NCI-H1092 treated with DMSO at 0.1 percent for 48 hours (cell line): Measurements from ENCODE around the gene CERKL.
"Not testable (repeated sequence)": the region's sequence is repeated elsewhere in the genome, so short reads cannot be mapped to it uniquely, and the experiment has no call there.

Experiments used
- DNase-seq: peaks from one replicate; lab custom pipeline; 2025; lab: John Stamatoyannopoulos, UW

CERKL gene, protein sequence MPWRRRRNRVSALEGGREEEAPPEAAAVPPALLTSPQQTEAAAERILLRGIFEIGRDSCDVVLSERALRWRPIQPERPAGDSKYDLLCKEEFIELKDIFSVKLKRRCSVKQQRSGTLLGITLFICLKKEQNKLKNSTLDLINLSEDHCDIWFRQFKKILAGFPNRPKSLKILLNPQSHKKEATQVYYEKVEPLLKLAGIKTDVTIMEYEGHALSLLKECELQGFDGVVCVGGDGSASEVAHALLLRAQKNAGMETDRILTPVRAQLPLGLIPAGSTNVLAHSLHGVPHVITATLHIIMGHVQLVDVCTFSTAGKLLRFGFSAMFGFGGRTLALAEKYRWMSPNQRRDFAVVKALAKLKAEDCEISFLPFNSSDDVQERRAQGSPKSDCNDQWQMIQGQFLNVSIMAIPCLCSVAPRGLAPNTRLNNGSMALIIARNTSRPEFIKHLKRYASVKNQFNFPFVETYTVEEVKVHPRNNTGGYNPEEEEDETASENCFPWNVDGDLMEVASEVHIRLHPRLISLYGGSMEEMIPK

DNA sequence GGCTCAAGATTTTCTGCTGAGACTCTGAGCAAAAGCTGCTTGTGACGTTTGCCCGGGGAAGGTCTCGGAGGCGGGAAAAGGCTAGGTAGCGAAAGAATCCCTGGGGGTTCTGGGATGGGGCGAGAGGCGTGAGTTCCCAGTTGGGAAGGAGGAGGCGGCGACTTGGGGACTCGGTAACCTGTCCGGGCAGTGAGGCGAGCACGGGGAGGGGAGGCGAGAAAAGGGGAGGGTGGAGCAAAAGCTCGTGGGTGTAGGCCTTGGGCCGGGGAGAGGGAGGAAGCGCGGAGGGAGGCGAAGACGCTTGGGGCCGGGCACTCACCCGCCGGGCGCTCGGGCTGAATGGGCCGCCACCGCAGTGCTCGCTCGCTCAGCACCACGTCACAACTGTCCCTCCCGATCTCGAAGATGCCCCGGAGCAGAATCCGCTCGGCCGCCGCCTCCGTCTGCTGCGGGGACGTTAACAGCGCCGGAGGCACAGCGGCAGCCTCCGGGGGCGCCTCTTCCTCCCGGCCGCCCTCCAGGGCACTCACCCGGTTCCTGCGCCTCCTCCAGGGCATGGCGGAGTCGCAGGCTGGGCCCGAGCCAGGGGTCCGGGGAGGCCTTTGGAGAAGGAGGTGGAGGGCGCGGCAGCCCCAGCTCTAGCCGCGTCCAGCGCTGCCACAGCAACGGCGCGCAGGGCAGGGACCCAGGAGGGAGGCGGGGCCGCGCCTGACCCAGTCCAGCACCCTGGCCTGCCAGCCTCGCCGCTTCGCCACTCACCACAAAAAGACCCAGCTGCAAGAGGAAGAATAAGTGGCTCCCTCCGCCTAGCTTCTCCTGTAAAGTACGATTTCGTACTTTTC lies at the start of gene CERKL:
Gene CERKL (minus strand): TSS at position 656 of the 842 bp plus-strand sequence. CDS start 99 bp downstream, at position 557.
- DNase-seq = no peak

DNA sequence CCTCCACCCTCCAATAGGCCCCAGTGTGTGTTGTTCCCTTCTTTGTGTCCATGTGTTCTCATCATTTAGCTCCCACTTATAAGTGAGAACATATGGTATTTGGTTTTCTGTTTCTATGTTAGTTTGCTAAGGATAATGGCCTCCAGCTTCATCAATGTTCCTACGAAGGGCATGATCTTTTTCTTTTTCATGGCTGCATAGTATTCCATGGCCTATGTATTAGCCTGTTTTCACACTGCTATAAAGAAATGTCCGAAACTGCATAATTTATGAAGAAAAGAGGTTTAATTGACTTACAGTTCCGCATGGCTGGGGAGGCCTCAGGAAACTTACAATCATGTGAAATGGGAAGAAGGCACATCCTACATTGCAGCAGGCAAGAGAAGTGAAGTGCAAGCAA lies 45.6 kb upstream of the CERKL start:
- not testable (repeated sequence) for DNase-seq

DNA sequence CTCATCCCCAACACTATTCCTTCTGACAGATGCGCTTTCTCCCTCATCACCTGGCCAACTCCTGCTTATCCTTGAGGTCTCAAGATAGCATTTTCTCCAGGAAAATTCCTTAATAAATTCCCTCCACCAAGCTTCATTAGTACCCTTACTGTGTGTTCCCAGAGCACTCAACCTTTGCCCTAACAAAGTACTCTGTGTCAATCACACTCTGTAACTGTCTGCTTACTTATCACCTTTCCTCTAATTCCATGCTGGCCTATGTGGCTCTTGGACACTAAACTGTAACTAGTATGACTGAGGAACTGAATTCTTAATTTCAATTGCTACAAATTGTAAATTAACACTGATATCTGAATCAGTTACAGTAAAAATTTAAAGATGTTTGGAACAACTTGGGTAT lies 41.3 kb upstream of the CERKL start:
- no peak for DNase-seq

DNA sequence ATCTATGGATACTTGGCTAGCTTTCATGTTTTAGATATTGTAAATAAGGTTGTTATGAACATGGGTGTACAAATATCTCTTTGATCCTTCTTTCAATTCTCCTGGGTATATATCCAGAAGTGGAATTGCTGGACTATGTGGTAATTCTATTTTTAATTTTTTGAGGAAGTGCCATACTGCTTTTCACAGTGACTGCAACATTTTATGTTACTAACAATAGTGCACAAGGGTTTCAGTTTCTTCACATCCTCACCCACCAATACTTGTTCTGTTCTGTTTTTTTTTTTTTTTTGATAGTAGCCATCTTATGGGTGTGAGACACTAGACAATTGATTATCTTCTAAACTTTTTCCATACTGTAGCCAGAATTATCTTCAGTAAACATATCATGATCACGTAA lies 40.7 kb upstream of the CERKL start:
- DNase-seq = no peak

DNA sequence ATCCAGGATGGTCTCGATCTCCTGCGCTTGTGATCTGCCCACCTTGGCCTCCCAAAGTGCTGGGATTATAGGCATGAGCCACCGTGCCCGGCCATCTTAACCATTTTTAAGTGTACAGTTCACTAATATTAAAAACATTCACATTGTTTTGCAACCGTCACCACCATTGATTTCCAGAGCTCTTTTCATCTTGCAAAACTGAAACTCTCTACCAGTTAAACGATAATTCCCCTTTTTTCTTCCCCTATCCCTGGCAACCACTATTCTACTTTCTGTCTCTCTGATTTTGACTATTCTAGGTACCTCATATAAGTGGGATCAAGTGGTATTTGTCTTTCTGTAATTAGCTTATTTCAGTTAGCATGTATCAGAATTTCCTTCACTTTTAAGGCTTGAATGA lies 40.2 kb upstream of the CERKL start:
- no peak for DNase-seq

DNA sequence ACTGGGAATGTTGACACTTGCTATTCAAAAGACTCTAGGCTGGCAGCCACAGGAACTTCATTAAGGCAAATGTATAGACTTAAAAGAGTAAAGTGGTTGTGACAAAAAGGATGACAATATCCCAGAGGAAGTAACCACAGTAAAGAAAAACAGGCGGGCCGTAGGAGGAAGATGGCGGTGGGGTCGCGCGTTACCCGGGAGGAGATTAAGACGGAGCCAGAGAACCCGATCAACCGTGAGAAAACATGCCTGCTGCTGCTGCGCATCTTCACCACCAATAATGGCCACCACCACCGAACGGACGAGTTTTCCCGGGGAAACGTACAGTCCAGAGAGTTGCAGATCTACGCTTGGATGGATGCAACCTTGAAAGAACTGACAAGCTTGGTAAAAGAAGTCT lies 37.4 kb upstream of the CERKL start:
- no peak for DNase-seq

DNA sequence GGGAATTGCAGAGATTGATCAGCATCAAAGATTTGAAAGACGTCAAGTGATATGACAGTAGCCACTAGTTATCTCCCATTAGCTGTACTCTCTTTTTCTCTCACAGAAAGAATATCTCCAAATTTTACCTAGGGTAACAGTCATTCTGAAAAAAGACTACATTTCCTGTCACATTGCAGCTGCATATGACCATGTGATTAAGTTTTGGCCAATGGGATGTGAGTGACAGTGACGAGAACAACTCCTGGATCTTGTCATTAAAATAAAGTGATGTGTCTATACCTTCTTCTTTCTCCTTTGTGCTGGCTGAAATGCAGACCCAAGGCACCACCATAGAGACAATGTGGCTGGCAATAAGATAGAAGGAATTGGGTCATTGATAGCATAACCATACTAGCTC lies 34.0 kb upstream of the CERKL start:
- no peak for DNase-seq

DNA sequence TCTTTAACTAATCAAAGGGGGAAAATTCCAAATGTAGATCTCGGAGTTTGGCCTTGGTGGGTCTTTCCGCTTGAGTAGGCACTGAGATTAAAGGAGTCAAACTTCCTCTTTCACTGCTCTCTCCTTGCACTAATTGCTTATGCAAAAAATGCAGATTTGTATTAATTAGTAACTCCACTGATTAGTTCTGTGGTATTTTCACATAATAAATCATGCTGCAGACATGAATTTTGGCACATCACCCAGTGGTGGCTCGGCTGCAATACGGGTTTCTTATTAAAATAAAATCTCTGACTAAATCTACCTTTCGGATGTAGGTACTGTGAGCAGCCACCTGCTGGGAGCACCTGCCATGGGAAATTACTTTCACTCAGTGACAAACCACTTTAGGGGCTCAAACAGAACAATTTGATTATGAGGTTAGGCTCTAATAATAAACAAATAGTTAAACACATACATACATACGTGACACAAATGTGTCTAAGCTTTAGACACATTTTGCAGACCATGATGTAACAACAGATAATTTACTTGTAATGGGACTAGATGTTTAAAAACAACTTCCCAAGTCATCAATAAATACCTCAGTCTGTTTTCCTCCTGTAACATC lies 29.8 kb upstream of the CERKL start:
- peak; percentile 13 for DNase-seq

DNA sequence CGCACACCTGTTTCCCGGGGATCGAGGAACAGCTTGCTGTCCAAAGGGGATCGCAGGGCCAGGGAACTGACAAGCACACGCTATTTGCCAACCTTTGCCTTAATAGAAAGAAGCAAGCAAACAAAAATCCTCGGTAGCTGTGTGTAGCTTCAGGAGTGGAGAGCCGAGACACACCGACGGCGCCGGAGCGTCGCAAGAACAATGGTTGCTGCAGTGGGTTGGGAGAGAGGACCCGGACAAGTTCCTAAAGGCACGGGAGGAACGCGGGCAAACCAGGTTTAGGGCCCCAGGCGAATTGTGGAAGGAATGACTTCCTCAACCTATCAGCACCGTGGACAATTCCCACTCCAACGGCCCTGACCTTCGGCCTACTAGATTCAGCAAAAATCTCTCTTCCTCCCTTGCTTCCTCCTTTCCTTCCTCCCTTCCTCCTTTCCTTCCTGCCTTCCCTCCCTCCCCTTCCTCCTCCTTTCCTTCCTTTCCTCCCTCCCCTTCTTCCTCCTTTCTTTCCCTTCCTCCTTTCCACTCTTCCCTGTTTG lies 28.3 kb upstream of the CERKL start:
- DNase-seq = no peak

DNA sequence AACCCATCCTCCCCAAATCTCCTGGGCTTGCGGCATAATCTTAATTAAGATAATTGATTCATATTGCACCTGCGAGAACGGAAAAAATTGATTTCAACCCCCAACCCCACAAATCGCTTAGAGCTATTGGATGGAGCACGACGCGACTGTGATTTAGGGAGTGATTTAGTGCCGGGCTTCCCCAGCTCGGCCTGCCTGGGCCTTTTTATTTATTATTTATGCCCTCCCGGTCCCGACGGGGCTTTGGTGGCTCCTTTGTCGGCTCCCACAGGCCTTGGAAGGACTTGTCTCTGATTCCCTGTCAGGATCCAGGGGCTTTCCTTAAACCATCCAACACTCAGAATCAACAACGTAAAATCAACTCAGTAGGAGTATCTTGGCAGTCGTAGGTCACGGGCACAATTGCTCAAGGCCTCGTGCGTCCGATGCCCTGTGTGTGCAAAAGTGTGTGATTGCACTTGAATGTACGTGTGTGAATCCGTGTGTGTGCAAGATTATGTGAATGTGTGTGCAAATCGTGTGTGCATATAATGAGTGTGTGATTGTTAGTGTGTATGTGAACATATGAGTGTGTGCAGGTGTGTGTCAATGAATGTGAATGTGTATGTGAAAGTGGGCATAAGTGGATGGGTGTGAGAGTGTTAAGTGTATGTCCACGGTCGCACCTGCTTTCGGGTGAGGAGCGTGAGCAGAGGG lies 27.7 kb upstream of the CERKL start:
- DNase-seq = no peak

DNA sequence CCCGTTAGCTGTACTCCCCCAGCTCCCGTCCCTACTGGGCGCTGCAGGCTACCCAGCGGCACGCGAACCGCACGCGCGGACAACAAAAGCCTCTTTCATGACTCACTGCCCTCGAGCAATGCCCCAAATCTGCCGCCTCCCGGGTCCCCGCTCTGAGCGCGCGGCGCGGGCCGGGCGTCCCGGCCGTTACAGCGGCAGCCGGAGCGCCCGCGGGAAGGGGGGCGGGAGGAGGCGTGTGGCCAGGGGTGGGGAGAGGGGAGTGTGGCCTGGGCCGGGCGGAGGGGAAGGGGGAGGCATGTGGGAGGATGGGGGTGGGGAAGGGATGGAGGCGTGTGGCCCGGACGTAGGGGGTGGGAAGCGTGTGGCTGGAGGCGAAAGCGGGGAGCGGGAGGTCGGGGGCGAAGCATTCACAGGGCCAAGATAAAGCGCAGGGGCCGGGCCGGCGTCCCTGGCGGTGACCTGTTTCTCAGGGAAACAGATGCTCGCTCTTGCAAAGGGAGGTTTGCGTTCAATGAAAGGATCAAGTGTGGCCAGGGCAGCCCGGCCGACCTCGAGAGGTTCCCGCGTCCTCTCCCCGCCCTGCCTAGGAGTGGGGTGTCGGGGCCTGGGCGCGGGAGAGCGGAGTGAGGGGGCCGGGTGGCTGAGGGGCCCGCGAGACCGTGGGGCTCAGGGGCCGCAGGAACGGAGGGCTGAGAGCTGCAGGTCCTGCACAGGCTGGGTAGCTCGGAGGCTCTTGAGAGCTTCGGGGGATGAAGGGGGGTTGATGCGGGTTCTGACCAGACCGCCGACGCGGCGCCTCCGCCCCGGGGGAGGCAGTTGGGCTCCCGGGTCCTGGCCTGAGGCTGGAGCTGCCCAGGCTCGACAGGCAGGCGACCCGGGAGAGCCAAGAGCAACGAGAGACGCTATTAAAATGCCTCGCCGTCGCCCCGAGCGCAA lies 26.9 kb upstream of the CERKL start:
- no peak for DNase-seq

DNA sequence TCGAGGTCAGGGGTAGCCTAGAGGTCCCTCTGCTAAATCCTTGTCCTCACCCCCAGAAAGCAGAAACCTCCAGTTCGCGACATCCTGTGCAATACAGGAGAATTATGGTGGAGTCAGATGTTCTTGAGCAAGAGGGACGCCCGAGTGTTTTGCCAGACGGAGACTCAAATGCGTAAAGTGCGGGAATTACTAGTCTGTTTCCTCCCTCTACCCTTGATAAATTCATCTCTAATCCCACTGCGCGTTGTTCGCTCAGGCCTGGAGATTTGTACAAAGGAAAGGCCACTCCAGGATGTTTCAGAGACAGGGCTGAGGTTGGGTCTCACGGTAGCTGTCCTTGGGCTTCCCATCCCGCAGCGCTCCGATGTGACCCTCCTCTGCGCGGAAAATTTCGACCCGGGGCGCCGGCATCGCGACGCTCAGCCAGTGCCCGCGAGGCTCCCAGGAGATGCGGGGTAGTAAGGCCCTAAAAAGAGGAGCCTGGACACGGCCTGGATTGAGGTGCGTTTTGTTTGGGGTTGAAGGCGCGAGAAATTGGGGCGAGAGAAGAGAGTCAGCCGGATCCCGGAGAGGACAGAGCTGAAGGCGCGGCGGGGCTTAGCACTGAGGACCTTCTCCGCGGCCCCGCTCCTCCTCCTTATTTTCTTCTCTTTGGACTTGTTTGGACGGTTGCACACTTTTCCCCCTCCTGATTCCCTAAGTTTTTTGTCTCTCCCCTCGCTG lies 26.1 kb upstream of the CERKL start:
- DNase-seq = no peak

DNA sequence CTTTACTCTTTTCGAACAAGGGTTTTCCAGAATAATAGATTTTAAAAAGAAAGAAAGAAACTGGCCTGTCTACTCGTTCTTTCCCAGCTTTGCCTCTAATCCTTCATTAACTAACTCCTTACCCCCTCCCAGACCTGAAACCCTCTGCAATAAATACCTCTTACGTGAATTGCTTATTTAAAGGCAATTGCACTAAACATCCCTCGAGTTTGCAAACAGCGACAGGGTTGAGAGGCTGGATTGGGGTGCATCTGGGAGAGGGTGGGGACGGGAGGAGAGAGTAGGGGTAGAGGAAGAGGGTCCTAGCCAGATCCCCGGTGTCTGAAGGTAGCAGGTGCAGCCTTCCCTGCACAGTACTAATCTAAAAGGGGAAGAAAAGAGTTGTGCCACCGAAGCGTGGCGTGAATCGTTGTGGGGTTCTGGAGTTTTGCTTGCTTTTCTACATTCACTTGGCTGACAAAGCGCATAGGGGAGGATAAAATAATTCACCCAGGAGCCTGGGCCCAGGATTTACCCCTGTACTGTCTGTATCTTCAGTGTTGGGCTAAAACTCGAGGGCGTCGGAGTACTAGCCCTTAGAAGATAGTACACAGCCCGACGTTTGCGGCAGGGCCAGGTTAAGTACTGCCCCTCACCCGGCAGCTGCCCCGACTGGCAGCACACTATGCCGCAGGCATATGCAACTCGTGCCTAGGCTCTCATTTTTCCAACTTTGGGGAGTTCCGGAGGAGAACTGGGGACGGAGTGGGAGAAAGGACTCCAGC lies 25.3 kb upstream of the CERKL start:
- DNase-seq = no peak

DNA sequence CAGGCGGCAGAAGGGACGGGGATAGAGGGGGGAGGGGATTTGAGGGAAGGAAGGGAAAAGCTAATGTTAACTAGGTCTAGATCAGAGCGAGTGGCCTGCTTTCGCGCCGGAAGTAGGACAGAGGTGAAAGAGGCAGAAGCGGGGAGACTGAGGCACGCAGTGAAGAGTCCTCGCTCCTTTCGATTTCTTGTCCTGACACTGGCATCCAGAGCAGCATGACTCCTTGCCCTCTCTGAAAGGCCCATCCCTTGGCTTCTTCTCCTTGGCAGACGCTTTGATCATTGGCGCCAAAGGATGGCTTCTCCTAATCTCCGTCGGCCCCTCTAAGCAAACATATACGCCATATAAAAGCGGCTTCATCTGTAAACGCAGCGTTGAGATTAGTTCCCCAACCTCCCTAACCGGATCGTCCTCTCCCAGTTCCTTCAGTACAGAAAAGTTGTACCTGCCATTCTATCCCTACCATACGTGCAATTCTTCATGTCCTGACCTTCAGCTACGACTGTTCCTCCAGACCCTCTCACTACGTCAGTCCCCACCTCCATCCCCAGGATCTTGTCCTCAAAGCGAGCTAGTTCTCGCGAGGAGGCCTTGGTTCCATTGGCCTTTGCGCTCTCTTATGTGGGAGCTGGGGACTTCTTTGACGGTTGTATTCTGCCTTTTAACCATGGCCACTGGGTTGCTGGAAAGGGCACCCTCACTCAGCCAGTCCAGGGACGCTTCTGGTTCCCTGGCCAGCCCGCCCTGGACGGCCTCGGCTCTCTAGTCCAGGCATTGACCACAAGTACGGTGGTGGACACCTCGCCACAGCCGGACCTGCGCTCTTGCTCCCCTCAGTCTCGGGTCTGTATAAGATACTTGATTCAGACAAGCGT lies 24.3 kb upstream of the CERKL start:
- DNase-seq = no peak

DNA sequence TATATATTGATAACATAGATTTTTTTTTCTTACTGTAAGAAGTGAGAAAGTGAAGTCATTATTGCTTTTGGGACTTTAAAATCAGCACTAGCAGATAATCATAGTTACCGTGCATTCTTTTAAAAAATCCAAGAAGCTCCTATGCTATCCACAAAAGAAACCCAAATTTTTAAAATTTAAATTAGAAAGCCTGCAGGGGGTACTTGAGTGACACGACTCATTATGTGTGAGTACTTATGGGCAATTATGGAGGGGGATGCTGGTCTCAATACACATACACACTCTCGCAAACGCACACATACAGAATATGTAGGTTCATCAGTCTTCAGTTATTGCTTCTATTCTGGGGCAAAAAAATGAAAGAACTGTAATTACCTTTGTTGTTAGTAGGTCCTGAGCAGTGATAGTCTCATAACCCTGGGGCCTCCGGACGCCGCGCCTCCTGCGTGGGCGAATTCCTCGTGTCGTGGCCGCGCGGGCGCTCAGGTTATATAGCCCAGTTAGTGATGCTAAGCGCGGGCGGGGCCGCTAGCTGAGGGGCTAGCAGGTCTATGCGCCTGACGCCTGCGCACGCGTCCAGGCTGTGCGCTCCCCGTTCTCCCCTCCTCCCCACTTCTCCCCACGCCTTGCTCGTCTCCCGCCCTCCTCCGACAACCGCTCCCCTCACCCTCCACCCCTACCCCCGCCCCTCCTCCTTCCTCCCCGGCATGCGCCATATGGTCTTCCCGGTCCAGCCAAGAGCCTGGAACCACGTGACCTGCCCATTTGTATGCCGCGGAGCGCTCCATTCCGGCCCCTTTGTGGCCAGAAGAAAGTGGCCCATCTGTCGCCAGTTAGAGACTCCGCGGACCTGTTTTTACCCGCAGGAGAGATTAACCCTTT lies 23.4 kb upstream of the CERKL start, which contains the start of gene NEUROD1:
Gene NEUROD1 (minus strand): TSS at position 463 of the 882 bp plus-strand sequence. CDS start 1,657 bp downstream, outside the sequence.
- peak; percentile 70 for DNase-seq

DNA sequence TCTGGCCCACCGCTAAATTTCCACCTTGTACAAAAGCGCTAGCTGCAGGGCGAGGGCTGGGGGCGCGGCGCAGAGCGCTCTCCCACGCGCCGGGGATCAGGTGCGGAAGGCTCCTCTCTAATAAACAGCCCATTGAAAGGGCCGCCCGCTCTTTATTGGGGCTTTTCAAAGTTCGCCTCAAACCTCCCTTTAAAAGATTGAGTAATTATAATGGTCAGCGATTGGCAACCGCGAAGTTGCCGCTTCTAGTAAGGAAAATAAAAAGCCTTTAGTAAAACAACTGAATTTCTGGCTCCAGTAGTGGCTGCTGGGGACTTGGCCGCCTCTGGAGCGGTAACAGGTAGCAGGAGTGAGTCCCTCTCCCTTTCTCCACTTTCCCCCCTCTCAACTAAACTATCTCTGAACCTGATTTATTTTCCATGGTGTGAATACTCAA lies 22.7 kb upstream of the CERKL start:
- no peak for DNase-seq
